ENCODE data around the gene HOXB2.

Gene HOXB2

DNA sequence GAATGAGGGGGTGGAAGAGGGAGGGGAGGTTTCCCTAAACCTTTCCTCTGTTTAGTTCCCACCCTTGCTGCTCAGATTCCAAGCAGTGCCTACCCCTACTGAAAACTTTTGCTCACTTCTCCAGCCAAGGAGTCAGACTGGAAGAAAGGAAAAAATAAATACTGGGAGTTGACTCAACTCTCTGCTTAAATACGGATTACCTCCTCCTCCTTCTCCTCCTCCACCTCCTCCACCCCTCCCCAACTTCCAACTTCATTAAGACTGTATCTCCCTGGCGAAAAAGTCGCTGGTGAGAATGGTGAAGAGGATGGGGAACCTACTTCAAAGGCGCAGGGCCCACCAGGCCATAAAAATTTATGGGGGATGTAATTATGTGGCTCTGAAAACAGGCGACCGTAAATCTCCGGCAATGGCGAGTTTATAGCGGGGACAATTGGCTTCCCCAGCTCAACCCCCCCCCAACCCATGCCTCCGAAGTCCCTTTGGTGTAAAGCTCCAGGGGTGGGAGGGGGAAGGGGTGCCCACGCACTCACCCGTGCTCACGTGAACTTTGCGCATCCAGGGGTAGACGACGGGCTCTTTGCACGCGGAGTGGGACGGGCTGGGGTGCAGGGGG, 32.5 kb upstream of the HOXB2 start (continued):
- TF ChIP-seq, protein P1, sequence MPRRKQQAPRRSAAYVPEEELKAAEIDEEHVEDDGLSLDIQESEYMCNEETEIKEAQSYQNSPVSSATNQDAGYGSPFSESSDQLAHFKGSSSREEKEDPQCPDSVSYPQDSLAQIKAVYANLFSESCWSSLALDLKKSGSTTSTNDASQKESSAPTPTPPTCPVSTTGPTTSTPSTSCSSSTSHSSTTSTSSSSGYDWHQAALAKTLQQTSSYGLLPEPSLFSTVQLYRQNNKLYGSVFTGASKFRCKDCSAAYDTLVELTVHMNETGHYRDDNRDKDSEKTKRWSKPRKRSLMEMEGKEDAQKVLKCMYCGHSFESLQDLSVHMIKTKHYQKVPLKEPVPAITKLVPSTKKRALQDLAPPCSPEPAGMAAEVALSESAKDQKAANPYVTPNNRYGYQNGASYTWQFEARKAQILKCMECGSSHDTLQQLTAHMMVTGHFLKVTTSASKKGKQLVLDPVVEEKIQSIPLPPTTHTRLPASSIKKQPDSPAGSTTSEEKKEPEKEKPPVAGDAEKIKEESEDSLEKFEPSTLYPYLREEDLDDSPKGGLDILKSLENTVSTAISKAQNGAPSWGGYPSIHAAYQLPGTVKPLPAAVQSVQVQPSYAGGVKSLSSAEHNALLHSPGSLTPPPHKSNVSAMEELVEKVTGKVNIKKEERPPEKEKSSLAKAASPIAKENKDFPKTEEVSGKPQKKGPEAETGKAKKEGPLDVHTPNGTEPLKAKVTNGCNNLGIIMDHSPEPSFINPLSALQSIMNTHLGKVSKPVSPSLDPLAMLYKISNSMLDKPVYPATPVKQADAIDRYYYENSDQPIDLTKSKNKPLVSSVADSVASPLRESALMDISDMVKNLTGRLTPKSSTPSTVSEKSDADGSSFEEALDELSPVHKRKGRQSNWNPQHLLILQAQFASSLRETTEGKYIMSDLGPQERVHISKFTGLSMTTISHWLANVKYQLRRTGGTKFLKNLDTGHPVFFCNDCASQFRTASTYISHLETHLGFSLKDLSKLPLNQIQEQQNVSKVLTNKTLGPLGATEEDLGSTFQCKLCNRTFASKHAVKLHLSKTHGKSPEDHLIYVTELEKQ (tag by site-specific recombination; IDR thresholded peaks at IDR 0.05; ENCODE audit: borderline replicate concordance): peak; percentile 84
- TF ChIP-seq, protein P2, sequence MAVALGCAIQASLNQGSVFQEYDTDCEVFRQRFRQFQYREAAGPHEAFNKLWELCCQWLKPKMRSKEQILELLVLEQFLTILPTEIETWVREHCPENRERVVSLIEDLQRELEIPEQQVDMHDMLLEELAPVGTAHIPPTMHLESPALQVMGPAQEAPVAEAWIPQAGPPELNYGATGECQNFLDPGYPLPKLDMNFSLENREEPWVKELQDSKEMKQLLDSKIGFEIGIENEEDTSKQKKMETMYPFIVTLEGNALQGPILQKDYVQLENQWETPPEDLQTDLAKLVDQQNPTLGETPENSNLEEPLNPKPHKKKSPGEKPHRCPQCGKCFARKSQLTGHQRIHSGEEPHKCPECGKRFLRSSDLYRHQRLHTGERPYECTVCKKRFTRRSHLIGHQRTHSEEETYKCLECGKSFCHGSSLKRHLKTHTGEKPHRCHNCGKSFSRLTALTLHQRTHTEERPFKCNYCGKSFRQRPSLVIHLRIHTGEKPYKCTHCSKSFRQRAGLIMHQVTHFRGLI (tag by site-specific recombination; IDR thresholded peaks at IDR 0.05): peak; percentile 74
- TF ChIP-seq ZNF76 (tag by site-specific recombination; IDR thresholded peaks at IDR 0.05; ENCODE audit: borderline replicate concordance, low read depth) (peak; percentile 60; the same call in 1 of the 2 replicates), ZEB2 (tag by site-specific recombination; IDR thresholded peaks at IDR 0.05) (peak; percentile 98), ZNF558 (tag by site-specific recombination; IDR thresholded peaks at IDR 0.05) (peak; percentile 40; the same call in 1 of the 2 replicates), ZNF211 (tag by site-specific recombination; IDR thresholded peaks at IDR 0.05; ENCODE audit: low read depth) (no peak), SP2 (tag by site-specific recombination; IDR thresholded peaks at IDR 0.05) (peak; percentile 25), ZNF561 (tag by site-specific recombination; IDR thresholded peaks at IDR 0.05; ENCODE audit: borderline replicate concordance) (peak; percentile 99), ZNF324 (tag by site-specific recombination; IDR thresholded peaks at IDR 0.05) (peak; percentile 86; the same call in 1 of the 2 replicates), ZNF10 (tag by site-specific recombination; IDR thresholded peaks at IDR 0.05) (peak; percentile 93), ZNF121 (tag by site-specific recombination; IDR thresholded peaks at IDR 0.05) (peak; percentile 54; the same call in 1 of the 2 replicates), GFI1B (tag by site-specific recombination; IDR thresholded peaks at IDR 0.05) (peak; percentile 89), KLF8 (tag by site-specific recombination; IDR thresholded peaks at IDR 0.05) (peak; percentile 81), ZNF366 (tag by site-specific recombination; conservative IDR thresholded peaks at IDR 0.05) (peak; percentile 88), ZNF132 (tag by site-specific recombination; IDR thresholded peaks at IDR 0.05; ENCODE audit: borderline replicate concordance) (no peak), ZNF157 (tag by site-specific recombination; IDR thresholded peaks at IDR 0.05) (no peak)
- TF ChIP-seq, protein P3, sequence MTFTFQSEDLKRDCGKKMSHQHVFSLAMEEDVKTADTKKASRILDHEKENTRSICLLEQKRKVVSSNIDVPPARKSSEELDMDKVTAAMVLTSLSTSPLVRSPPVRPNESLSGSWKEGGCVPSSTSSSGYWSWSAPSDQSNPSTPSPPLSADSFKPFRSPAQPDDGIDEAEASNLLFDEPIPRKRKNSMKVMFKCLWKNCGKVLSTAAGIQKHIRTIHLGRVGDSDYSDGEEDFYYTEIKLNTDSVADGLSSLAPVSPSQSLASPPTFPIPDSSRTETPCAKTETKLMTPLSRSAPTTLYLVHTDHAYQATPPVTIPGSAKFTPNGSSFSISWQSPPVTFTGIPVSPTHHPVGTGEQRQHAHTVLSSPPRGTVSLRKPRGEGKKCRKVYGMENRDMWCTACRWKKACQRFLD (tag by site-specific recombination; IDR thresholded peaks at IDR 0.05): no peak
- TF ChIP-seq, protein P4, sequence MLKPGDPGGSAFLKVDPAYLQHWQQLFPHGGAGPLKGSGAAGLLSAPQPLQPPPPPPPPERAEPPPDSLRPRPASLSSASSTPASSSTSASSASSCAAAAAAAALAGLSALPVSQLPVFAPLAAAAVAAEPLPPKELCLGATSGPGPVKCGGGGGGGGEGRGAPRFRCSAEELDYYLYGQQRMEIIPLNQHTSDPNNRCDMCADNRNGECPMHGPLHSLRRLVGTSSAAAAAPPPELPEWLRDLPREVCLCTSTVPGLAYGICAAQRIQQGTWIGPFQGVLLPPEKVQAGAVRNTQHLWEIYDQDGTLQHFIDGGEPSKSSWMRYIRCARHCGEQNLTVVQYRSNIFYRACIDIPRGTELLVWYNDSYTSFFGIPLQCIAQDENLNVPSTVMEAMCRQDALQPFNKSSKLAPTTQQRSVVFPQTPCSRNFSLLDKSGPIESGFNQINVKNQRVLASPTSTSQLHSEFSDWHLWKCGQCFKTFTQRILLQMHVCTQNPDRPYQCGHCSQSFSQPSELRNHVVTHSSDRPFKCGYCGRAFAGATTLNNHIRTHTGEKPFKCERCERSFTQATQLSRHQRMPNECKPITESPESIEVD (tag by site-specific recombination; IDR thresholded peaks at IDR 0.05): peak; percentile 100
